ENCODE measurements around the gene FUS. TPM values are rescaled to one million over a fixed set of nuclear protein-coding genes. Genes with fewer than 3 reads are reported as not detected.
A peak's percentile ranks its signal among the peaks of the same experiment; 100 is the strongest.

Gene FUS
- total and polyA plus RNA-seq, 2 donors, result 36.5 to 478 TPM

GRCh38 chr16:31202414-31203375, 22.8 kb downstream of the FUS start, which contains the start of gene PYCARD:
Gene PYCARD, minus strand, starts transcription at chr16:31202760. Its CDS starts 70 bp downstream, at chr16:31202690.
- H3K9me3 ChIP-seq (ENCODE audit: control insufficient read depth in 2 of 2, insufficient read depth in 1 of 2, low read length in 1 of 2), result no peaks in the 10 kb centered on the region
- H3K4me3 ChIP-seq (ENCODE audit: low read length in 2 of 2), result peak within 1 kb of the TSS; percentile 68 to 88
- 4% methylated on average over 69 of the region's 69 CpGs for WGBS
- H3K27ac ChIP-seq (ENCODE audit: low read depth in 1 of 2, low read length in 1 of 2), result peak within 1 kb of the TSS; percentile 64 to 72
- H3K36me3 ChIP-seq (ENCODE audit: control insufficient read depth in 2 of 2, insufficient read depth in 2 of 2, low read length in 1 of 2), result peaks cover 10 to 19% of the 10 kb centered on the region in 2 donors
- peaks cover 10 to 22% of the 10 kb centered on the region in 2 donors for H3K4me1 ChIP-seq (ENCODE audit: control insufficient read depth in 2 of 2, insufficient read depth in 2 of 2, low read length in 2 of 2)
- peaks cover 0 to 9% of the 10 kb centered on the region in 2 donors for H3K27me3 ChIP-seq (ENCODE audit: control insufficient read depth in 2 of 2, insufficient read depth in 1 of 2, low read length in 1 of 2)
- peak in 2 of 9 donors; percentile 24 to 53 for DNase-seq (ENCODE audit: low read depth in 6 of 9, low spot score in 9 of 9)

GRCh38 chr16:31204871-31205666, 25.1 kb downstream of the FUS start:
- no peak overlapping the region for H3K27ac ChIP-seq (ENCODE audit: low read depth in 1 of 2, low read length in 1 of 2)
- peaks cover 0 to under 1% of the 10 kb centered on the region in 2 donors for H3K36me3 ChIP-seq (ENCODE audit: control insufficient read depth in 2 of 2, insufficient read depth in 2 of 2, low read length in 1 of 2)
- WGBS, result 96% methylated on average over 9 of the region's 9 CpGs
- H3K4me3 ChIP-seq (ENCODE audit: low read length in 2 of 2), result no peak overlapping the region
- H3K27me3 ChIP-seq (ENCODE audit: control insufficient read depth in 2 of 2, insufficient read depth in 1 of 2, low read length in 1 of 2), result peaks cover 0 to 9% of the 10 kb centered on the region in 2 donors
- DNase-seq (ENCODE audit: low read depth in 6 of 9, low spot score in 9 of 9), result no peak
- no peaks in the 10 kb centered on the region for H3K9me3 ChIP-seq (ENCODE audit: control insufficient read depth in 2 of 2, insufficient read depth in 1 of 2, low read length in 1 of 2)
- peaks cover 10 to 17% of the 10 kb centered on the region in 2 donors for H3K4me1 ChIP-seq (ENCODE audit: control insufficient read depth in 2 of 2, insufficient read depth in 2 of 2, low read length in 2 of 2)

DNA sequence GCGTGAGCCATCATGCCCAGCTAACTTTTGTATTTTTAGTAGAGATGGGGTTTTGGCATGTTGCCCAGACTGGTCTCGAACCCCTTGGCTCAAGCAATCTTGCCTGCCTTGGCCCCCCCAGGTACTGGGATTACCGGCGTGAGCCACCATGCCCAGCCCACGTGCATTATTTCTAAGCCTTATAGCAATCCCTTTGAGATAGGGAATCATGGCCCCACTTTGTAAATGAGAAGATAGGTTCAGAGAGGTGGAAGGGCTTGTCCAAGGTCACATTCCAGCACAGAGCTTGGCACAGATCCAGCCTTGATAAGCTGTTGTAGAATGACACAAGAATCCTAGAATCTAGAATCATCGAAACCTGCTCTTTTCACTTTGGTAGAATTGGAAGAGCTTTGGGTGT, 26.8 kb downstream of the FUS start:
- DNase-seq (ENCODE audit: low read depth in 6 of 9, low spot score in 9 of 9), result no peak
- Histone ChIP-seq H3K27ac (ENCODE audit: low read depth in 1 of 2, low read length in 1 of 2) (no peak overlapping the region), H3K9me3 (ENCODE audit: control insufficient read depth in 2 of 2, insufficient read depth in 1 of 2, low read length in 1 of 2) (no peaks in the 10 kb centered on the region), H3K27me3 (ENCODE audit: control insufficient read depth in 2 of 2, insufficient read depth in 1 of 2, low read length in 1 of 2) (peaks cover 0 to 10% of the 10 kb centered on the region in 2 donors), H3K4me3 (ENCODE audit: low read length in 2 of 2) (no peak overlapping the region), H3K4me1 (ENCODE audit: control insufficient read depth in 2 of 2, insufficient read depth in 2 of 2, low read length in 2 of 2) (peaks cover 2 to 8% of the 10 kb centered on the region in 2 donors), H3K36me3 (ENCODE audit: control insufficient read depth in 2 of 2, insufficient read depth in 2 of 2, low read length in 1 of 2) (no peaks in the 10 kb centered on the region)
- WGBS, result 82% methylated on average over 6 of the region's 6 CpGs

DNA sequence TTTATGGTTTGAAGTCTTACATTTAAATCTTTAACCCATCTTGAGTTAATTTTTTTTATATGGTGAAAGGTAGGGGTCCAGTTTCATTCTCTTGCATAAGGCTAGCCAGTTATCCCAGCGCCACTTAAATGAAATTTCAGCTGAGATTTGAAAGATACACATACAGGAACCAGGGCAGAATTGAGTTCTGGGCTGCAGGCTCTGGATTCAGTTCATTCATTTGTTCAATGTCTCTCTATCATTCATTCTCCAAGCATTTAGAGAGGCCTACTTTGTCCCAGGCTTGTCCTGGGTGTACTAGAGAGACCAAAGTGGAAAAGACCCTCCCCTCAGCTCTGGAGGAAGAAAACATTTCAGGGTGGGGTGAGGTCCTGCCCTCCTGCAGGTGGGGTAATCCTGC, 33.4 kb downstream of the FUS start:
- WGBS, result 98% methylated on average over 1 of the region's 1 CpG
- Histone ChIP-seq H3K9me3 (ENCODE audit: control insufficient read depth in 2 of 2, insufficient read depth in 1 of 2, low read length in 1 of 2) (no peaks in the 10 kb centered on the region), H3K4me1 (ENCODE audit: control insufficient read depth in 2 of 2, insufficient read depth in 2 of 2, low read length in 2 of 2) (peaks cover 0 to 14% of the 10 kb centered on the region in 2 donors), H3K27me3 (ENCODE audit: control insufficient read depth in 2 of 2, insufficient read depth in 1 of 2, low read length in 1 of 2) (peaks cover 45 to 63% of the 10 kb centered on the region in 2 donors), H3K36me3 (ENCODE audit: control insufficient read depth in 2 of 2, insufficient read depth in 2 of 2, low read length in 1 of 2) (no peaks in the 10 kb centered on the region), H3K4me3 (ENCODE audit: low read length in 2 of 2) (no peak overlapping the region), H3K27ac (ENCODE audit: low read depth in 1 of 2, low read length in 1 of 2) (no peak overlapping the region)
- DNase-seq (ENCODE audit: low read depth in 6 of 9, low spot score in 9 of 9), result no peak

GRCh38 chr16:31213877-31214707, 34.2 kb downstream of the FUS start, which contains the start of gene TRIM72:
Gene TRIM72, plus strand, starts transcription at chr16:31214119. Its CDS starts 620 bp downstream, at chr16:31214739.
- Histone ChIP-seq H3K4me3 (ENCODE audit: low read length in 2 of 2) (no peak within 1 kb of the TSS), H3K27ac (ENCODE audit: low read depth in 1 of 2, low read length in 1 of 2) (peak within 1 kb of the TSS in 1 of 2 donors; percentile 8)
- WGBS, result 86% methylated on average over 25 of the region's 25 CpGs

GRCh38 chr16:31214708-31215286, 34.9 kb downstream of the FUS start:
- H3K4me1 ChIP-seq (ENCODE audit: control insufficient read depth in 2 of 2, insufficient read depth in 2 of 2, low read length in 2 of 2), result peaks cover 0 to 14% of the 10 kb centered on the region in 2 donors
- H3K27me3 ChIP-seq (ENCODE audit: control insufficient read depth in 2 of 2, insufficient read depth in 1 of 2, low read length in 1 of 2), result peaks cover 45 to 72% of the 10 kb centered on the region in 2 donors
- no peaks in the 10 kb centered on the region for H3K9me3 ChIP-seq (ENCODE audit: control insufficient read depth in 2 of 2, insufficient read depth in 1 of 2, low read length in 1 of 2)
- H3K36me3 ChIP-seq (ENCODE audit: control insufficient read depth in 2 of 2, insufficient read depth in 2 of 2, low read length in 1 of 2), result no peaks in the 10 kb centered on the region
- WGBS, result 13% methylated on average over 58 of the region's 58 CpGs
- peak overlapping the region in 1 of 2 donors; percentile 8 for H3K27ac ChIP-seq (ENCODE audit: low read depth in 1 of 2, low read length in 1 of 2)
- DNase-seq (ENCODE audit: low read depth in 6 of 9, low spot score in 9 of 9), result peak in 1 of 9 donors; percentile 32
- no peak overlapping the region for H3K4me3 ChIP-seq (ENCODE audit: low read length in 2 of 2)

More at GRCh38 chr16:31213877-31214707, 34.2 kb downstream of the FUS start, which contains the start of gene TRIM72:
- Histone ChIP-seq H3K36me3 (ENCODE audit: control insufficient read depth in 2 of 2, insufficient read depth in 2 of 2, low read length in 1 of 2) (no peaks in the 10 kb centered on the region), H3K9me3 (ENCODE audit: control insufficient read depth in 2 of 2, insufficient read depth in 1 of 2, low read length in 1 of 2) (no peaks in the 10 kb centered on the region), H3K27me3 (ENCODE audit: control insufficient read depth in 2 of 2, insufficient read depth in 1 of 2, low read length in 1 of 2) (peaks cover 45 to 68% of the 10 kb centered on the region in 2 donors), H3K4me1 (ENCODE audit: control insufficient read depth in 2 of 2, insufficient read depth in 2 of 2, low read length in 2 of 2) (peaks cover 0 to 14% of the 10 kb centered on the region in 2 donors)
- DNase-seq (ENCODE audit: low read depth in 6 of 9, low spot score in 9 of 9), result no peak

DNA sequence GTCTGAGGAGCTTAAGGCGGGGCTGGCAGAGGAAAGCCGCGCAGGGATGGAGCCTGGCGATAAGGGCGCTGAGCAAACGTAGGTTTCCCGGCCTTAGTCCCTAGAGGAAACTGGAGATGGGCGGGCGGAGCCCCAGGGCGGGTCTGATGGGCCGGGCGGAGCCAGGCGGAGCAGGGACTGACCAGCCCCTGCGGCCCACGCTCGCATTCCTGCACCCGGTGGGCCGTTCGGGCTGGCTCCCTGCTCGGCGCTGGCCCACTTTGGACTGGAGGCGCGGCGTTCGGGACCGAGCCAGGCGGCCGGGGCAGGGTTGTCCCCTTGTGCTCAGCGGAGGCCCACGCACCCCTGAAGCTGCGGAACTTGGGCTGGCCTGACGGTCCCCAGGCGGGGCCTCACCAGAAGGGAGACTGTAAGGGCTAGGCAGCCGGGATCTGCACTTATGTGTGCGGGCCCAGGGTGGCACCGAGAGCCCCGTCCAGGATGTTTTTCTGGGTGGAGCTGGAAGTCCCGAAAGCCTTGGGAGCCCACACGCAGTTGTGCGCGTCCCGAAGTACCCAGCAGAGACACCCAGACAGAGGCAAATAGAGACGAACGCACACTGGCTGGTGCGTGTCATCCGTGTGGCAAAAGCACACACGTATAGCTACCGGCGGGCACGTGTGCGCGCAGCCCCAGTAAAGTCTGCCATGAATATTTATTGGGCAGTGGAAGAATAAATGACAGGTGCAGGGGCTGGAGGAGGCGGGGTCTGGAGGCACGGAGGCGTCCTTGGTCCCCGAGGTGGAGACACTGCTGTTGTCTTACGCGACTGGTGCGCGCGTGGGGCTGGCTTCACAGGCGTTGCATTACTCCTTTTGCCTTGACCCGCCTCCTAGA, 35.6 kb downstream of the FUS start:
- Histone ChIP-seq H3K36me3 (ENCODE audit: control insufficient read depth in 2 of 2, insufficient read depth in 2 of 2, low read length in 1 of 2) (no peaks in the 10 kb centered on the region), H3K27me3 (ENCODE audit: control insufficient read depth in 2 of 2, insufficient read depth in 1 of 2, low read length in 1 of 2) (peaks cover 45 to 72% of the 10 kb centered on the region in 2 donors), H3K27ac (ENCODE audit: low read depth in 1 of 2, low read length in 1 of 2) (peak overlapping the region in 1 of 2 donors; percentile 8), H3K4me3 (ENCODE audit: low read length in 2 of 2) (peak overlapping the region in 1 of 2 donors; percentile 8), H3K9me3 (ENCODE audit: control insufficient read depth in 2 of 2, insufficient read depth in 1 of 2, low read length in 1 of 2) (no peaks in the 10 kb centered on the region), H3K4me1 (ENCODE audit: control insufficient read depth in 2 of 2, insufficient read depth in 2 of 2, low read length in 2 of 2) (peaks cover 0 to 14% of the 10 kb centered on the region in 2 donors)
- DNase-seq (ENCODE audit: low read depth in 6 of 9, low spot score in 9 of 9), result no peak
- 3% methylated on average over 63 of the region's 63 CpGs for WGBS
